ENCODE results near the gene PKHD1. TPM values are rescaled to one million over a fixed set of nuclear protein-coding genes. Genes with fewer than 3 reads are reported as not detected.

PKHD1 gene
- total RNA-seq, 2 donors from 2014 or later, result 0.20 TPM

- DNase-seq, result no peak
- Mint-ChIP-seq H3K27ac (no peak overlapping the region), H3K27me3 (ENCODE audit: insufficient read depth) (no peaks in the 10 kb centered on the region), H3K9me3 (peaks cover 3% of the 10 kb centered on the region), H3K4me3 (no peak overlapping the region), H3K4me1 (peaks cover 22% of the 10 kb centered on the region), H3K36me3 (ENCODE audit: low read depth) (no peaks in the 10 kb centered on the region)
- WGBS, 2 experiments (ENCODE audit: insufficient coverage in 1 of 2, insufficient read length in 1 of 2), result 85 to 93% methylated on average over 5 of the region's 5 CpGs
- Histone ChIP-seq H3K4me1 (ENCODE audit: control insufficient read depth, insufficient read depth, low read length) (peaks cover 6% of the 10 kb centered on the region), H3K27me3 (ENCODE audit: control insufficient read depth, insufficient read depth, low read length, poor library complexity, severe bottlenecking) (no peaks in the 10 kb centered on the region), H3K4me3 (ENCODE audit: low read length) (no peak overlapping the region), H3K9me3 (ENCODE audit: control insufficient read depth, low read length) (no peaks in the 10 kb centered on the region), H3K27ac (ENCODE audit: low read depth, low read length) (no peak overlapping the region), H3K36me3 (ENCODE audit: control insufficient read depth, insufficient read depth, low read length) (no peaks in the 10 kb centered on the region), H3K9ac (ENCODE audit: extremely low read depth, low read length, poor library complexity, severe bottlenecking) (no peak overlapping the region)
- no peak for TF ChIP-seq CTCF (conservative IDR thresholded peaks at IDR 0.05)
These were observed 408.4 kb downstream of the PKHD1 start for GRCh38 chr6:51678905-51679620.

- H3K9ac ChIP-seq (ENCODE audit: extremely low read depth, low read length, poor library complexity, severe bottlenecking), result no peak overlapping the region
- no peak for TF ChIP-seq CTCF (conservative IDR thresholded peaks at IDR 0.05)
- no peak overlapping the region for H3K4me3 ChIP-seq (ENCODE audit: low read length)
- H3K27me3 ChIP-seq (ENCODE audit: control insufficient read depth, insufficient read depth, low read length, poor library complexity, severe bottlenecking), result no peaks in the 10 kb centered on the region
- H3K36me3 ChIP-seq (ENCODE audit: control insufficient read depth, insufficient read depth, low read length), result no peaks in the 10 kb centered on the region
- Mint-ChIP-seq H3K27ac (no peak overlapping the region), H3K27me3 (ENCODE audit: insufficient read depth) (no peaks in the 10 kb centered on the region), H3K36me3 (ENCODE audit: low read depth) (no peaks in the 10 kb centered on the region), H3K4me1 (peaks cover 22% of the 10 kb centered on the region), H3K4me3 (no peak overlapping the region), H3K9me3 (peaks cover 10% of the 10 kb centered on the region)
- no peak for DNase-seq
- H3K27ac ChIP-seq (ENCODE audit: low read depth, low read length), result no peak overlapping the region
- no peaks in the 10 kb centered on the region for H3K9me3 ChIP-seq (ENCODE audit: control insufficient read depth, low read length)
- 100% methylated on average over 1 of the region's 1 CpG; no CpG with 5 or more reads in 1 of the 2 experiments for WGBS, 2 experiments (ENCODE audit: insufficient coverage in 1 of 2, insufficient read length in 1 of 2)
- peaks cover 6% of the 10 kb centered on the region for H3K4me1 ChIP-seq (ENCODE audit: control insufficient read depth, insufficient read depth, low read length)
These were observed 409.1 kb downstream of the PKHD1 start for GRCh38 chr6:51678274-51678673.

- Mint-ChIP-seq H3K9me3 (peaks cover 12% of the 10 kb centered on the region), H3K27me3 (ENCODE audit: insufficient read depth) (no peaks in the 10 kb centered on the region), H3K4me1 (peaks cover 16% of the 10 kb centered on the region), H3K4me3 (no peak overlapping the region), H3K27ac (no peak overlapping the region), H3K36me3 (ENCODE audit: low read depth) (no peaks in the 10 kb centered on the region)
- H3K4me3 ChIP-seq (ENCODE audit: low read length), result no peak overlapping the region
- DNase-seq, result no peak
- H3K9me3 ChIP-seq (ENCODE audit: control insufficient read depth, low read length), result no peaks in the 10 kb centered on the region
- no peak for TF ChIP-seq CTCF (conservative IDR thresholded peaks at IDR 0.05)
- no peaks in the 10 kb centered on the region for H3K36me3 ChIP-seq (ENCODE audit: control insufficient read depth, insufficient read depth, low read length)
- 95% methylated on average over 3 of the region's 4 CpGs; no CpG with 5 or more reads in 1 of the 2 experiments for WGBS, 2 experiments (ENCODE audit: insufficient coverage in 1 of 2, insufficient read length in 1 of 2)
- no peaks in the 10 kb centered on the region for H3K27me3 ChIP-seq (ENCODE audit: control insufficient read depth, insufficient read depth, low read length, poor library complexity, severe bottlenecking)
- H3K4me1 ChIP-seq (ENCODE audit: control insufficient read depth, insufficient read depth, low read length), result peaks cover 6% of the 10 kb centered on the region
- H3K9ac ChIP-seq (ENCODE audit: extremely low read depth, low read length, poor library complexity, severe bottlenecking), result no peak overlapping the region
- H3K27ac ChIP-seq (ENCODE audit: low read depth, low read length), result no peak overlapping the region
These were observed 411.5 kb downstream of the PKHD1 start for GRCh38 chr6:51675922-51676275.
